Neural cell (in vitro differentiated cells): ENCODE results near the gene CDCA8. TPM values are rescaled to one million over a fixed set of nuclear protein-coding genes. Genes with fewer than 3 reads are reported as not detected.

Experiments used
- H2AFZ ChIP-seq: fragments of 200-600, 300-800 bp; sonication (generic), shearing (Covaris generic); 2 replicates; pipeline ENCODE4 v1.6.0; 2014; ENCODE audit warnings: low read depth, mild to moderate bottlenecking, antibody characterized with exemption, low read length, moderate library complexity
- H3F3A ChIP-seq: fragments of 200-600 bp; shearing (Covaris generic); 2 replicates; pipeline ENCODE4 v1.6.1; 2016; ENCODE audit warnings: mild to moderate bottlenecking, moderate library complexity, mixed read lengths, antibody characterized with exemption, low read length; ENCODE audit not compliant: insufficient read depth, poor library complexity, severe bottlenecking
- H3K27ac ChIP-seq: fragments of 200-600, 300-800 bp; sonication (generic), shearing (Covaris generic); 2 replicates; pipeline ENCODE4 v1.5.1; 2014; ENCODE audit warnings: mild to moderate bottlenecking, low read length, moderate library complexity
- H3K27me3 ChIP-seq: fragments of 300-800, 200-600 bp; sonication (generic), shearing (Covaris generic); 2 replicates; pipeline ENCODE4 v1.6.0; 2014; ENCODE audit warnings: mild to moderate bottlenecking, low read depth, low read length, moderate library complexity; ENCODE audit not compliant: insufficient read depth
- H3K36me3 ChIP-seq: fragments of 300-800, 200-600 bp; sonication (generic), shearing (Covaris generic); 2 replicates; pipeline ENCODE4 v1.5.1; 2014; ENCODE audit warnings: mild to moderate bottlenecking, antibody characterized with exemption, low read length, moderate library complexity; ENCODE audit not compliant: insufficient read depth
- H3K4me2 ChIP-seq: fragments of 300-800, 200-600 bp; sonication (generic), shearing (Covaris generic); 2 replicates; pipeline ENCODE4 v1.6.0; 2014; ENCODE audit warnings: mild to moderate bottlenecking, low read length
- H3K4me3 ChIP-seq: fragments of 300-800, 200-600 bp; sonication (generic), shearing (Covaris generic); 2 replicates; pipeline ENCODE4 v1.5.1; 2014; ENCODE audit warnings: mild to moderate bottlenecking, low read length, moderate library complexity
- H3K79me2 ChIP-seq: fragments of 200-600 bp; shearing (Covaris generic); replicated peaks from 2 replicates; pipeline ENCODE4 v1.6.0; 2014; ENCODE audit warnings: mild to moderate bottlenecking, low read length, moderate library complexity; ENCODE audit not compliant: insufficient read depth
- H3K9ac ChIP-seq: fragments of 300-800, 200-600 bp; sonication (generic), shearing (Covaris generic); 2 replicates; pipeline ENCODE4 v1.6.1; 2016; ENCODE audit warnings: mild to moderate bottlenecking, low read length, mixed read lengths
- H3K9me2 ChIP-seq: fragments of 200-600 bp; shearing (Covaris generic); 2 replicates; pipeline ENCODE4 v1.6.1; 2016; ENCODE audit warnings: mild to moderate bottlenecking, low read length, mixed read lengths; ENCODE audit not compliant: insufficient read depth
- H3K9me3 ChIP-seq: fragments of 200-600, 300-800 bp; sonication (generic), shearing (Covaris generic); 2 replicates; pipeline ENCODE4 v1.6.1; 2016; ENCODE audit warnings: mild to moderate bottlenecking, mixed run types, low read length, moderate library complexity, mixed read lengths
- H4K20me1 ChIP-seq: fragments of 200-600 bp; shearing (Covaris generic); 2 replicates; pipeline ENCODE4 v1.6.1; 2016; ENCODE audit warnings: mild to moderate bottlenecking, mixed run types; ENCODE audit not compliant: insufficient read depth
- EP300 ChIP-seq: fragments of 450-650 bp; conservative IDR thresholded peaks from 2 replicates; pipeline ENCODE4 v1.6.1; 2014; ENCODE audit warnings: antibody characterized with exemption, mild to moderate bottlenecking, moderate library complexity; ENCODE audit not compliant: poor library complexity, severe bottlenecking
- EZH2 ChIP-seq: fragments of 200-600, 300-800 bp; shearing (Covaris generic), sonication (generic); IDR thresholded peaks from 2 replicates; pipeline ENCODE4 v1.6.1; 2014; ENCODE audit warnings: antibody characterized with exemption, low read length, borderline replicate concordance, mild to moderate bottlenecking; ENCODE audit not compliant: insufficient read depth, poor library complexity, severe bottlenecking
- MXI1 ChIP-seq: fragments of 450-650 bp; conservative IDR thresholded peaks from 2 replicates; pipeline ENCODE4 v1.6.1; 2014; ENCODE audit warnings: antibody characterized with exemption, mild to moderate bottlenecking; ENCODE audit not compliant: poor library complexity, severe bottlenecking
- POLR2AphosphoS5 ChIP-seq: IDR thresholded peaks from 2 replicates; pipeline ENCODE4 v1.6.1; 2012
- RAD21 ChIP-seq: fragments of 450-650 bp; conservative IDR thresholded peaks from 2 replicates; pipeline ENCODE4 v1.6.1; 2014; ENCODE audit warnings: antibody characterized with exemption, mild to moderate bottlenecking, moderate library complexity
- REST ChIP-seq: IDR thresholded peaks from 2 replicates; pipeline ENCODE4 v1.6.1; 2012; ENCODE audit warnings: borderline replicate concordance
- SMC3 ChIP-seq: fragments of 450-650 bp; conservative IDR thresholded peaks from 2 replicates; pipeline ENCODE4 v1.6.1; 2014; ENCODE audit warnings: antibody characterized with exemption, mild to moderate bottlenecking, moderate library complexity; ENCODE audit not compliant: poor library complexity
- TAF1 ChIP-seq: IDR thresholded peaks from 2 replicates; pipeline ENCODE4 v1.6.1; 2012; ENCODE audit warnings: low read depth
- polyA plus RNA-seq: library from polyadenylated mRNA; depleted of rRNA; stranded (reverse); fragments of >200 nt; gene quantifications from 2 replicates; pipeline ENCODE4 v1.2.3, GENCODE V29; 2014
- TF ChIP-seq, protein P1 (sequence below): fragments of 450-650 bp; IDR thresholded peaks from 2 replicates; pipeline ENCODE4 v1.5.1; 2014; ENCODE audit warnings: antibody characterized with exemption, mild to moderate bottlenecking, moderate library complexity; ENCODE audit not compliant: poor library complexity, severe bottlenecking

Gene CDCA8
- polyA plus RNA-seq, 1 donor from 2014 or later: 0.72 TPM

DNA sequence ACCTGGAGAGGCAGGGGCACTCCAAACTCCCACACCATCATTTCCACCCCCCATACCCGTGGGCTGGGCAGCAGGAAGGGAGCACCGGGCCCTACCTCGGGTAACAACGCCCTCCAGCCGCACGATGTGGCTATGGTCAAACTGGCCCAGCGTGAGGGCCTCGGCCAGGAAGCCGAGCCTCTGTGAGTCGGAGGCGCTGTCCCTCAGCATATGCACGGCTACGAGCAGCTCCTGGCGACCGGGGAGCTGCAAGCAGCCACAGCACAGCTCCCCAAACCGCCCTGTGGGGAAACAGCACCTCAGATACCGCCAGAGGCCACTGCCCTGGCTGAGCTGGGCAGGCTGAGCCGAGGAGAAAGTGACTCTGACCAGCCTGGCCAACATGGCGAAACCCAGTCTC is 29.2 kb downstream of the CDCA8 start:
- Histone ChIP-seq H3K79me2 (no peaks in the 10 kb centered on the region), H3K4me3 (no peak overlapping the region), H3K9me3 (no peaks in the 10 kb centered on the region), H4K20me1 (no peaks in the 10 kb centered on the region), H3F3A (no peaks in the 10 kb centered on the region), H3K4me2 (no peak overlapping the region), H3K9me2 (no peaks in the 10 kb centered on the region), H3K27ac (no peak overlapping the region), H3K36me3 (no peaks in the 10 kb centered on the region), H3K27me3 (no peaks in the 10 kb centered on the region), H2AFZ (no peak overlapping the region), H3K9ac (no peak overlapping the region)
- no peak for TF ChIP-seq REST
- TF ChIP-seq EP300: no peak
- TF ChIP-seq RAD21: no peak
- TF ChIP-seq SMC3: no peak
- TF ChIP-seq MXI1: no peak
- TF ChIP-seq EZH2: no peak
- TF ChIP-seq TAF1: no peak
- TF ChIP-seq, protein P1, sequence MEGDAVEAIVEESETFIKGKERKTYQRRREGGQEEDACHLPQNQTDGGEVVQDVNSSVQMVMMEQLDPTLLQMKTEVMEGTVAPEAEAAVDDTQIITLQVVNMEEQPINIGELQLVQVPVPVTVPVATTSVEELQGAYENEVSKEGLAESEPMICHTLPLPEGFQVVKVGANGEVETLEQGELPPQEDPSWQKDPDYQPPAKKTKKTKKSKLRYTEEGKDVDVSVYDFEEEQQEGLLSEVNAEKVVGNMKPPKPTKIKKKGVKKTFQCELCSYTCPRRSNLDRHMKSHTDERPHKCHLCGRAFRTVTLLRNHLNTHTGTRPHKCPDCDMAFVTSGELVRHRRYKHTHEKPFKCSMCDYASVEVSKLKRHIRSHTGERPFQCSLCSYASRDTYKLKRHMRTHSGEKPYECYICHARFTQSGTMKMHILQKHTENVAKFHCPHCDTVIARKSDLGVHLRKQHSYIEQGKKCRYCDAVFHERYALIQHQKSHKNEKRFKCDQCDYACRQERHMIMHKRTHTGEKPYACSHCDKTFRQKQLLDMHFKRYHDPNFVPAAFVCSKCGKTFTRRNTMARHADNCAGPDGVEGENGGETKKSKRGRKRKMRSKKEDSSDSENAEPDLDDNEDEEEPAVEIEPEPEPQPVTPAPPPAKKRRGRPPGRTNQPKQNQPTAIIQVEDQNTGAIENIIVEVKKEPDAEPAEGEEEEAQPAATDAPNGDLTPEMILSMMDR: no peak
- TF ChIP-seq POLR2AphosphoS5: no peak

GRCh38 chr1:37722181-37723071 is 30.1 kb downstream of the CDCA8 start:
- no peak for TF ChIP-seq EP300
- no peak for TF ChIP-seq TAF1
- TF ChIP-seq POLR2AphosphoS5: no peak
- no peak for TF ChIP-seq MXI1
- TF ChIP-seq RAD21: no peak
- TF ChIP-seq EZH2: no peak
- TF ChIP-seq, protein P1: no peak
- no peak for TF ChIP-seq SMC3
- no peak for TF ChIP-seq REST
- H3K9ac ChIP-seq: no peak overlapping the region
- H3F3A ChIP-seq: no peaks in the 10 kb centered on the region
- H3K9me3 ChIP-seq: no peaks in the 10 kb centered on the region
- no peak overlapping the region for H3K4me2 ChIP-seq
- no peaks in the 10 kb centered on the region for H3K79me2 ChIP-seq
- H3K4me3 ChIP-seq: no peak overlapping the region
- no peaks in the 10 kb centered on the region for H4K20me1 ChIP-seq
- H2AFZ ChIP-seq: no peak overlapping the region
- no peaks in the 10 kb centered on the region for H3K9me2 ChIP-seq
- H3K27me3 ChIP-seq: no peaks in the 10 kb centered on the region
- H3K27ac ChIP-seq: no peak overlapping the region
- no peaks in the 10 kb centered on the region for H3K36me3 ChIP-seq
